ENCODE results near the gene GALNT13.

The GALNT13 gene

DNA sequence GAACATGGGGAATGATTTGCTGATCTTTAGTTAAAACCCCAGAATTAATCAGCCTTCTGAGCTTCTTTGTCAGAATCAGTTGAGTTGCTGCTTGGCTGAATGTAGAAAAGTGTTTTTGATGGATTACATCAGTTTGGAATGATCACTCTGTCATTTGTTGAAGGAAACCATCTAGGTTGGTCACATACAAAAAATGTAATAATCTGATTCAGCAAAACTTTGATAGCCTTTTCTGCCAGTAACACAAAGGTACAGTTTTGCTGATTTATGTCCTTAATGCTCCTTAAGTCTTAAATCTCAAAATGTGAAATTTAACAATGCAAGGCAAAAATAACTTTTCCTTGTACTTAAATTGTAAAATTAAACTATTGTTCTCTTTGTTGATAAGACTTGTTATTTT is 74.3 kb downstream of the GALNT13 start:
- no peak for DNase-seq

DNA sequence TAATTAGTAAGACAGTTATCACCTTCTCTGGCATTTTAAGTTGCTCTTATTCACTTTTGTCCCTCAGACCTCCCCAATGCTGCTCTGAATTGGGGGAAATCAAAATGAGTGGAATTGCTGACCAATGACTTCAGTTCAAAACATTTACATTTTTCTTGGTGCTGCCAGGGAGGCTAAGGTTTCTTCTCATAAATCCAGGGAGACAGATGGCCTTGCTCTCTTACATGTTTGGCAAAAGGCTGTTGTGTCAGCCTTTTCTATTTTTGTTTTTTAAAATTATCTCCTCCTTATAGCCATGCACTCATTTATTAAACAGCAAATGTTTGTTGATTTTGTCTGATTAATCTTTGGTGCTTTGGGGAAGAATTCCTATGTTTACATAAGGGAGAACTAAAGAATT is 82.0 kb downstream of the GALNT13 start:
- DNase-seq, result no peak

DNA sequence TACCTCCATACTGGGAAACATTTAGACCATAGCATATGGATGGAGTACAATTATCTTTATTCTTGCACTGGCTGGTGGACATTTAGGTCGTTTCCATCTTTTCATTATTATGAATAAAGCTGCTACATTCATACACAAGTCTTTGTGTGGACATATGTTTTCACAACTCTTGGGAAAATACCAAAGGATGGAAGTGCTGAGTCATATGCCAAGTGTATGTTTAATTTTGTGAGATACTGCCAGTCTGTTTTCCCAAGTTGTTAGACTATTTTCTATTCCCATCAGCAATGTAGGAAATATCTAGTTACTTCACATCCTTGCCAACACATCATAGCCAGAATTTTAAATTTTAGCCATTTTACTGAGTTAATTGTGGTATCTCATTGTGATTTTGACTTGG is 91.5 kb downstream of the GALNT13 start:
- no peak for DNase-seq

DNA sequence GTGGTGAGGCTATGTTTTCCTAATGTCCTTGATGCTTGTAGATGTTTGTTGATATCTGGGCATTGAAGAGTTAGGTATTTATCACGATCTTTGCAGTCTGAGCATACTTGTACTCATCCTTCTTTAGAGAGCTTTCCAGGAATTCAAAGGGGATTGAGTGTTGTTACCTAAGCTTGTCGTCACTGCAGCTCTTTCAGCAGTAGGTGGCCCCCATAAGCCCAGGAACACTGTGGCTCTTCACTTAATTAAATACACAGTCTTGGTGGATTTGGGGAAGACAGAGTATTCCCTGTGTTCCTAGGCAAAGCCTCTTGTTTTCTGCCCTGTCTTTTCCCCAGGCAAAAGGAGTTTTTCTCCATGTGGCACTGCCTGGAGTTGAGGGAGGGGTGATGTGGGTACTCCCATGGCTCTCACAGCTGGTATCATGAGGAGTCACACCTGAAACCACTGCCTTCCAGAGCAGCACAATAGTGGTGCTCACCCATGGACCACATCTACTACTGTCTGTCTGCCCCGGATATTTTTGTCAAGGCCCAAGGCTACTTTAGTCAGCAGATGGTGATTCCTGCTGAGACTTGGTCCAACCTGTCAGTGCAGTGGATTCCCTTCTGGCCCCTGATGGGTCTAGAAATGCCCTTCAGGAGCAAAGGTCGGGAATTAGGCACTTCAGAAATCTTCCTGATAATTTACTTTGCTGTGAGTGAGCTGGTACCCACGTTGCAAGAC is 95.7 kb downstream of the GALNT13 start:
- DNase-seq, result no peak

DNA sequence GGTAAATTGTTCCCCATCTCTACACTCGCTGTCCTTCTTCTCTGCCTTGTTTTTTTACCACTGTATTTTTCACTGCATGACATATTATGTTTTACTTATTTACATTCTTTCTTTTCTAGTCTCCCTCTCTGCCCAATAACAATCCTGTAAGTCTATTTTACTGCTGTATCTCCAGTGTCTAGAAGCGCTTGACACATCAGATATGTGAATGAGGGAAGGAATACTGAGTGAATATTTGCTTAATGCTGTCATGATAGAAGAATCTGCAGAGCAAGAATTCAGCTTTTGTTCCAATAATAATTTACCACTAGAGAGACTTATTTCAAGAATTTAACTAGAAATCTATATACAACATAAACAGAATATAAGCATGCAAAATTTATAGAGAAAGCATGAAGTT is 99.5 kb downstream of the GALNT13 start:
- no peak for DNase-seq

DNA sequence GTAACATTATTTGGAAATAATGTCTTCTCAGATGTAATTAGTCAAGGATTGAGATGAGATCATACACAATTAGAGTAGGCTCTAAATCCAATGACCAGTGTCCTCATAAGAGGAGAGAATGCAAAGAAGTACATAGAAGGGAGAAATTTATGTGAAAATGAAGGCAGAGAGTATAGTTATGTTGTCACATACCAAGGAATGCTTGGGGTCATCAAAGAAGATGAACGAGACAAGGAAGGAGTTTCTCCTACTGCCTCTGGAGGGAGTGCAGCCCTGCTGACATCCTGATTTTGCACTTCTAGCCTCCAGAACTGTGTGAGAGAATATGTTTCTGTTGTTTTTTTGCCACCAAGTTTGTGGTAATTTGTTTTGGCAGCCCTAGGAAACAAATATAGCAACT is 100.1 kb downstream of the GALNT13 start:
- no peak for DNase-seq

DNA sequence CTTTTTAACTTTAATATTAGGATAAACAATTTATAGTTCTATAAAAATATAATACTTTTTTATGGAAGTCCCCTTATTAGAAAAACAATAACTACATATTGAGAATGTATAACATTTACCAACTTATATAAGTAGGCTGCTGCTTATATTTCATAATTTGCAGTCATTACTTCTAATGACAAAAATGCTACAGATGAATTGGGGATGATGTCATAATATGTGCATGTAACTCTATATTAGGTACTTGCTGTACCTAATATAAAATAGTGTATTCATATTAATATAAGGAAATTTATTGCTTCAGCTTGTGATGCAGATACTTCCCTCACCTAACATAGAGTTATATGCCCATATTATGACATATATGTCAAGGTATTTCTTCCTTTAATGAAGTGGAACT is 100.7 kb downstream of the GALNT13 start:
- no peak for DNase-seq

DNA sequence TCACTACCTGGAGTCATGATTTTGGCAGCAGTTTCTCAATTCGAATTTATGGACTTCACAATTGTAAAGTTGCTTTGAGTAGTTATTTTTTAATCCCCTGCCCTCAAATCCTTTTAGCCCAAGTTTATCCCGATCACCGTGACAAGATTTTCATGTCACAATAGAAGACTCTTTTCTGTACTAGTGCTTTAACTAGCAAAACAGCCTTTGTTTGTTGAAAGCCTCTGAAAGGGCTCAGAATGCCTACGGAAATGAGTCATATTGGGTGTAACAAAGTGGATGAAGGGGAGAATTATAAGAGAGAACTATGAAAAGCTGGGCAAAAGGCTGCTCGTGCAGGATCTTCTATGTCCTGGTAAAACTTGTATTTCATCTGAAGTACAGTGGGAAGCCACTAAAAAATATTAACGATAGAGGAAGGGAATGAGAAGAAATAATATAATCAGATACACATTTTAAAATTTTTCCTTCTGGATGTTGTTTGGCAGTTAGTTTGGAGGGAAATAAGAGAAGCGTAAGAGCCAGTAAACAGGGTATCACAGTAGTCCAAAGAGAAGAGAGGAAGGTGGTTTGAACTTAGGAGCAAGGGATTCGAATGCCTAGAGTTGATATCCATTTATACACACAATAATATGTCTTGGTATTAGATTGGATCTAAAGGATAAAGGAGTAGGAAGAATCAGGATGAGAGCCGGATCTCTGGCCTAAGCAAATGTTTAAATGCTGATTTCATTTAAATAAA is 114.9 kb downstream of the GALNT13 start:
- no peak for DNase-seq

DNA sequence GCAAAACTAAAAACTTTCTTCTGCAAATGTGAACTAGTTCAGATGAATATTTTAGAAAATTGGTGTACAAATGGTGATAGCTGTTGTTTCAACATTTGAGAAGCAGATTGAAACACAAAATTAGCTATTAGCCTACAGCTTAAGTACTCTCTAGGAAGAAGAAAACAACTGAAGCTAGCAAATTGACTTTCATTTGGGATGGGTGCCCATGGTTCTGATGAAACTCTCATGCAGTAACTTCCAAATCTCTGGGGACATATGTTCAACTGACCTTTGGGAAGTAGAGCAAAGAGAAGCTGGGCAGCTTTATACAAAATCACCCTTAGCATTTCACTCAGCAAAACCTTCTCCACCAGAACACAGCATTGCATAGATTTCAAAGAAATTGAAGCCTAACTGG is 119.0 kb downstream of the GALNT13 start:
- DNase-seq, result no peak

DNA sequence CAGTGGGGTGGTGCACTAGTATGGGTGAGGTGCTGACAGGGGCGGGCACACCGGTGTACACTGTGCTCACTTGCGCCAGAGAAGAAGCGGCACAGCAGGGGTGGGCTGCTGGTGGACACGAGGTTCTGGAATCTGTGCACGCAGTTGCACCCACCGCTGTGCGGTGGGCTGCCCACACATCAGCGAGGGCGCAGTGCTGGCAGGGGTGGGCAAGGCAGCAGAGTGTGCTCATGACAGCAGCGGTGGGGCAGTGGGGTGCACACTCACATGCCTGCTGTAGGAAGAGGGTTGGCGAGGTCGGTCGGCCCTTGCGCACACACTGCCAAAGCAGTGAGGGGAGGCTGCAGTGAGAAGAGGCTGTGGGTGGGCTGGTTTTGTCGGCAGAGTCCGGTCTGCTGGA is 141.8 kb downstream of the GALNT13 start:
- DNase-seq, result no peak

DNA sequence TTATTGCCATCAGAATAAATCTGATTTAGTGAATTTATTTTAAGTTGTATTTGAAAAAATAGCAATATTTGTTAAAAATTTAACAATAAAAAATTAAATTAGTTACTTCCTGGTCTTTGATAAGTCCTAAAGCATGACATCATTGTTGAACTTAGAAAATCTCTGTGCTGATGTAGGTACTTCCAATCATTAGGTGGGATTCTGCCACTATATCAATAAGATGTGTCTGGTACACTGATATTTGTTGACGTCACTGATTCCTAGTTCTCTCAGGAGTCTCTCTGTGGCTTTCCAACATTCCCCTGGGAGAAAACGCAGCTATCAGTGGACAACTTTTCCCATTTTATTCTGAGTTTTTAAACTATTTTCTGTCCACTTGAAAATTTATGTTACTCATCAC is 143.5 kb downstream of the GALNT13 start:
- no peak for DNase-seq

DNA sequence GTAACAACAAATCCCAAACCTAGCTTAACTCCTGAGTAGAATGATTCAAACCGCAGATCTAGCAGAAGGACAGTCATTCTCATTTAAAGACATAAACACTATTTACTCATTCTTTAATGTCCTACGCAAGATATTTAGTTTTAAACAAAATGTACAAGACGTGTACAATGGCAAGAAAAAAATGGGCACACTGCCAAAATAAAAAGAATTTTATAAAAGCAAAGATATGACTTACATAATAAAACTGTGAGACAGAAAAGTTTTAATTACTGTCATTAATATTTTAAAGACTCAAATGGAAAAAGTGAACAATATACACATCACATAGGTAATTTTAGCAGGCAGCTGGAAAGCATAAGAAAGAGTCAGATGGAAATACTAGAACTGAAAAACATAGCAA is 157.8 kb downstream of the GALNT13 start:
- DNase-seq, result no peak

DNA sequence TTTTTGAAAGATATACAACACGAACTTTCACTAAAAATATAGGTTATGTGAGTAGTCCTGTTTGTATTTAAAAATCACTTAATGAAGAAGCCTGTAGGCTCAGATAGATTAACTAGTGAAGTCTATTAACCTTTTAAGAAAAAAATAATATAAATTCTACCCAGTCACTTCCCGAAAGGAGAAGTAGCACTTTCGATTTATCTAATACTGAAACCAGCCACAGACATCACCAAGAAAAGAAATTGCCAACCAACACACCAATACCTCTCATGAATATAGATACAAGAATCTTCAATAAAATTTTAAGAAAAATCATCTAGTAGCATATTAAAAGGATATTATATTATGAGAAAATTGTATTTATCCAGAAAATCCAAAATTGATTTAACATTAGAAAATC is 160.5 kb downstream of the GALNT13 start:
- DNase-seq, result no peak

DNA sequence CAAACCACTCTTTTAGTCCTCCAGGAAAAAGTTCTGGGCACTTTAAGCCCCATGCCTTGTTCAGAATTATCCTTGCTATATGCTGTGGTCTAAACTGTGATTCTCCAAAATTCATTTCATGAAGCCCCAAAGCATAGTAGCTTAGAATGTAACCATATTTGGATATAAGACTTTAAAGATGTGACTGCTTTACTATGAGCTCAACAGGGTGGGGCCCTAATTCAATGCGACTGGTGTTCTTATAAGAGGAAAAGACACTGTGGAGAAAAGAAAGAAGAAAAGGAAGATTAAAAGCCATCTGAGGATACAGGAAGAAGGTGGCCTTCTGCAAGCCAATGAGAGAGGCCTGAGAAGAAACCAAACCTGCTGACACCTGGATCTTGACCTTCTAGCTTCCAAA is 174.8 kb downstream of the GALNT13 start:
- no peak for DNase-seq

DNA sequence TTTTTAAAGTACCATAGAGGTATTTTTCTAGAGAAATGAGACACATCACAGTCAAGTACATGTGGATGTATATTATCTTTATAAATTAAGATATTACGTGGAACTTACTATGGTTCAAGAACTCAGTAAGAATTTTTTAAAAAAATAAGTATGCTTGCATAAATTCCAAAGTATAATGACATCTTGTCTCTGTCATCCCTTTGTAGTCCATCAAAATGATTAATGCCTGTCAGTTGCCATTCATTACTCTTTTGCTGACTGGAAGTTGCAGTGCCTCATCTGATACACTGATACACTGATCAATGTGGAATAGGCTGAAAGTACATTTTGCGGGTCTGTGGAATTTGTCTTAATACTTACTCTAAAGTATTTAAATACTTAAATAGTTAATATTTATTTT is 177.2 kb downstream of the GALNT13 start:
- DNase-seq, result no peak

DNA sequence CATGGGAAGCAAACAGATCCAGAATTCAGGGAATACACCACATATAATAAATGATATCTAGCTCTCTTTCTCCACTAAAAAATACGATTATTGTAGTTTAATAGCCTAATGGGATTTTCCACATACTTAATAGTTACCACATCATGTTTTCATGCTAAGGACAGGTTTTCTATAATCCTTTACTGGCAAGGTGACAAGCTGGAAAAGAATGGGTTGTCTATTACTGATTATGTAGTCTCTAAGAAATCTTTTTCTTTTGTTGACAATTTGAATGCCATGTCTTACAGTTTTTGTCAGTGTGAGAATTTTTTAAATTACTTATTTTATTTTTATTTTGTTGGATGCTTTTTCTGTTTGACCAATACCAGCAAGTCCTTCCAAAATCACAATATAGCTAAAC is 177.8 kb downstream of the GALNT13 start:
- DNase-seq, result no peak

DNA sequence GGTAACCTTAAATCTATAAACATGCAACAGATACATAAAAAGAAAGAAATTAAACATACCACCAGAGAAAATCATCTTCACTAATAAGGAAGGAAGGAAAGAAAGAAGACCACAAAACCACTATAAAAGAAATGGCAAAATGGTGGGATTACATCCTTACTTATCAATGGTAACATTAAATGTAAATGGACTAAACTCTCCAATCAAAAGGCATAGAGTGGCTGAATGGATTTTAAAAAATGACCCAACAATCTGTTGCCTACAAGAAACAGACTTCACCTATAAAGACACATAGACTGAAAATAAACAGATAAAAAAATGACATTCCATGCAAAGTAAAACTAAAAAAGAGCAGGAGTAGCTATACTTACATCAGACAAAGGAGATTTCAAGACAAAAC is 195.4 kb downstream of the GALNT13 start:
- DNase-seq, result no peak

DNA sequence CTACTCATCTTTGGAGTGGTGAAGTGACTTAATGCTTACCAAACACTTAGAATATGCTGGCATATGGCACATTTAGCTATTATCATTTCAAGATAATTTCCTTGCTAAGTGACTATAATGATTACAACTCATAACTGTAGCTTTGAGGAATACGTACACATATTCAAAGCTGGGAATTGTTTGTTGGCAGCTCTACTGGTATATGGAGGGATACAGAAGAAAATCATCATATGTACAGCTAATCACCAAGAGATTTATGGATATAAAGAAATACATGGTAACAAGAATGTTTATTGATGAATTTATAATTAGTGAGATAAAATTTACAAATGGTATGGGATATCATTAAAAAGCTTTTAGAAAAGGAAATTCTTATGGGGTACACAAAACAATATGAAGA is 207.2 kb downstream of the GALNT13 start:
- DNase-seq, result no peak

DNA sequence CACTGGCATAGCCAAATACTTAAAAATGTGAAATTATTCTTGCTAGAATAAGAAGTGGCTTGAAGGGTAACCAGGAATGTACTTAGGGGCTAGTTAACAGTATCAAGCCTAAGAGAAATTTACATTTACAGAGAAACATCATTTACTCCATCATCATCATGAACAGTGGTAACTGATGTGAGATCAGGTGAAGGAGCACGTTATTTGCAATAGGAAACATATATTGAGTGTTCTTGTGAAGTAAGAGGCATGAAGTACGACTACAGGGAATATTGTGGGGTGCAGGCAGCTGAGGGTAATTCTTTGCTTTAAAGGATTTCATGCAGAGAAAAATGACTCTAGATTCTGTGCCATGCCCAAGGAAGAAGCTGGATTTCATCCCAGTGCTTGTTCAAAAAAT is 220.8 kb downstream of the GALNT13 start:
- no peak for DNase-seq

DNA sequence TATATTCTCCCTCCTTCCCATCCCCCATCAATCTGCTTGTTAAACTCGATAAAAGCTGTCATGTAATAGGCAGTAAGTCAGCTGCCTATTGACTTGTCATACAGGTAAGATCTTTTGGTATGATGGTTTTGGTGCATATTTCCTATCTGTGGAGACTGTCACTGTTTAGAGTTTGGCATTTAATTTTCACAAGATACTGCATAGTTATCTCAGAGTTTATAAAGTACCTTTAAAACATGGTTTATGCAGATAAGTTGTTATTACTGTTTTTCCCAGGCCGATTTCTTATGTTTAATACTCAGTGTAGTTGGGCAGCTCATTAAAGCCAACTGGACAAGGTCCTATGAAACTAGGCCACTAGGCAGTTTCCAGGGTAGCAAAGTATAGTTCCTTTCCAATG is 222.1 kb downstream of the GALNT13 start:
- no peak for DNase-seq

DNA sequence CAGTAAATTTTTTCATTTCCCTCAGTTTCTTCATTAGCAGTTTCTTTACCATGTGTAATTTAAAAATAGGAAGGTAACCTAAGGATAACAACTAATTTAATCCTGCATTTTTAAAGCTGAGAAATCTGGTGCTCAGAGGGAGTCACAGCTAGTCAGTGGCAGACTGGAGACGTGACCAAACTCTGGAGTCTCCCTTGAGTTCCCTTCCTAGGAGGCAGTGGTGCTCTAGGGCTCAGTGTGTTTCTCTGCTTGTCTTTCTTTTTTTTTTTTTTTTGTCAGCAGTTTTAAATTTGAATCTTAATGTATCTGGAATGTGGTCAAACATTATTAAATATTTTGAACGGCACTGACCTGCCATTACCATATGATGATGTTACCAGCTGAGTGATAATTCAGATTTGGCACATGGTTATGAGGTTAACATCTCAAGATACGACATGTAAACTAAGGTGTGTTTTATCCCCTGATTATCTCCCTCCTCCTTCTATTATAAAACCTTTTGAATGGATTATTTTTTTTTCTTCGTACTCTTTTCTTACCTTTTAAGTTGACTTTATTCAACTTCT is 226.2 kb downstream of the GALNT13 start:
- no peak for DNase-seq

DNA sequence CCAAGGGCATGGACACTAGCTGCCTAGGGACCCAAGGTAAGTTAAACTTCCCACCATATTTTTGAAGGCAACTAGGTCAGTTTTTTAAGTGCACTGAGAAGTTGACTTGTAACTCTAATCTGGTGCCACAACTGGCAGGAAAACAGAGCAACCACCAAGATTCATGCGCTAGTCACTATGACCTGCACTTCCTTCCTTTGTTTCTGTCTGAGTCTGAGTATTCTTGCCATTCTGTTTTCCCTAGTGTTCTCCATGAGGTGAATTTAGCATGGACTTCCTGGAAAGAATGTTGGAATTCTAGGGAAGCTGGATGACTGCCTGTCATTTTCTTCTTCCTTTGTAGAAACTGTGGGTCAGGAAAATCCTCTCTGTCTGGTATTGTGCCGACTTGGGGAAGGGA is 249.0 kb downstream of the GALNT13 start:
- no peak for DNase-seq

DNA sequence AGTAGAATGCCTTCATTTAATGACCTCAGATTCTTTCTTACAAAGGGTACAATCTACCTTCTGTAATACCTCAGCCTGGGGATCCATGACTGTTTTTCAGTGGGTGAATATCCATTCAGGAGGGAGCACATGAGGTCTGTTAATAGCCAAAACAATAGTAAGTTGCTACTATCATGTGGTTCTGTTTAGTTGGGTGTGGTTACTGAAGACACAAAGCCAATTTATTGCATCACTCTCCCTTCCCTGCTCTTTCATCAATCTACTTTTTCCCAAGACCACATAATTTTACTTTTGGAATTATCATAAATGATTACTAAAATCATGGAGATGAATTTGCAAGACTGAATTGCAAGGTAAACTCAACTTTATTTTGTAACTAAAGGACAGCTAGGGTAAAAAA is 254.2 kb downstream of the GALNT13 start:
- DNase-seq, result no peak

DNA sequence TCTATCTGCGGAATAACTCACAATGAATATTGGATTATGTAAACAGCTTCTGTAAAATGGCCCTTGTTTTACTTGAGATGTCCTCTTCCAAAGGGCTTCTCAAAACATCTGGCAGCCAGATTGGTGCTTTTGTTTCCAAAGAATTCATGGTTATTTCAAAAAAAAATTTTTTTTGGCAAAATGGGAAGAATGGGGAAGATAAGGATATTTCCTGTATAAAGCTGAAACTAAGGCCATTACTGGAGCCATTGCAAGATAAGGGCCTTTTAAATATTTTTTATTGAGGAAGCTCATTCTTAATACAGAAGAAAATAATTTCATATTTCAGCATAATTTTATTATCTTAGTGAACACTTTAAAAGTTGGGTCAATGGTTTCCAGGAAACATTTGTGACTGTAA is 259.1 kb downstream of the GALNT13 start:
- DNase-seq, result no peak

DNA sequence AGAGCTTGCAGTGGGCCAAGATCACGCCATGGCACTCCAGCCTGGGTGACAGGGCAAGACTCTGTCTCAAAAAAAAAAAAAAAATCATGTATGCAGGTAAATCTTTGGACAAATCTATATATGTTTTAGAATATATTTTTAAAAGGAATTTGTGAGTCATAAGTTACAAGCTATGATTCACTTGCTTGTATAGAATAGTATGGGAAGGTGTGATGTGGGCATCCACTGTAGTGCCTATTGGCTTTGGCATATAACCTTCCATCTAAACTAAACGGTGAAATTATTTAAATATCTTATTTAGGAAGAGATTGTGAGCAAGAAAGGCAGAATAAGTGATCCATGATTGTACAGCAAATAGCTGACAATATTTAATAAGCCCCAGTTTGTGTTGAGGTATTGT is 261.1 kb downstream of the GALNT13 start:
- DNase-seq, result no peak
